ENCODE data around the gene RECQL5. TPM values are rescaled to one million over a fixed set of nuclear protein-coding genes. Genes with fewer than 3 reads are reported as not detected.
A peak's percentile ranks its signal among the peaks of the same experiment; 100 is the strongest.

The RECQL5 gene
- total and polyA plus RNA-seq, 2 of the 8 experiments (the other 6 are each of a cell fraction or from before 2014, with no cell fraction given), result 15.1 to 41.1 TPM

GRCh38 chr17:75636381-75637142 lies 30.4 kb downstream of the RECQL5 start:
- H4K91ac ChIP-seq (replicated peaks; ENCODE audit: insufficient read length, low read length), result no peak overlapping the region
- no peak overlapping the region; the same call in 1 of the 2 replicates for H4K8ac ChIP-seq (ENCODE audit: extremely low read depth, insufficient read depth, low read length)
- H3K27me3 ChIP-seq (replicated peaks in 1 of 4; ENCODE audit: control insufficient read depth in 3 of 4, extremely low read depth in 1 of 4, insufficient read depth in 3 of 4, low read length in 3 of 4), result no peaks in the 10 kb centered on the region
- H3K4ac ChIP-seq (replicated peaks; ENCODE audit: insufficient read length, low read depth, low read length), result no peak overlapping the region
- H2AFZ ChIP-seq (ENCODE audit: low read length), result no peak overlapping the region
- no peak overlapping the region for H3K4me3 ChIP-seq (ENCODE audit: extremely low read depth in 1 of 4, insufficient read depth in 2 of 4, low read depth in 3 of 4, low read length in 4 of 4)
- ChIA-PET POLR2A (ENCODE audit: partially characterized antibody) (interaction anchor here (0.9 to 2.4 kb wide), 3 partner anchors 9 to 143 kb away, joined by 3 to 7 read pairs (median 7); a partner anchor contains a TSS), CTCF (ENCODE audit: partially characterized antibody) (interaction anchor here (0.8 to 59.2 kb wide), 8 partner anchors 7 to 129 kb away, joined by 3 to 2200 read pairs (median 3); partner anchors contain the start of genes GALK1, RECQL5, SAP30BP and SMIM5)
- 87% methylated on average over 18 of the region's 19 CpGs; no CpG with 5 or more reads in 1 of the 2 experiments for WGBS, 2 experiments (ENCODE audit: extremely low coverage in 1 of 2, insufficient coverage in 1 of 2, insufficient read length in 1 of 2, insufficient replicate concordance in 2 of 2, low coverage in 1 of 2, low lambda C conversion rate in 2 of 2, missing lambda C conversion rate in 1 of 2)
- H3K9me3 ChIP-seq (ENCODE audit: insufficient read depth in 2 of 2, low read depth in 1 of 2, low read length in 1 of 2), result no peaks in the 10 kb centered on the region
- H3K4me2 ChIP-seq (ENCODE audit: insufficient read depth in 1 of 2, low read depth in 2 of 2, low read length in 2 of 2), result no peak overlapping the region
- H2BK12ac ChIP-seq (ENCODE audit: low read depth, low read length), result no peak overlapping the region
- H2BK120ac ChIP-seq (replicated peaks; ENCODE audit: low read depth, low read length), result no peak overlapping the region
- no peak overlapping the region for H2BK15ac ChIP-seq (ENCODE audit: low read length)
- peaks cover 0 to 16% (median 11%) of the 10 kb centered on the region in 4 experiments; a peak in 5 of 7 replicates for H3K4me1 ChIP-seq (replicated peaks in 1 of 4; ENCODE audit: control insufficient read depth in 3 of 4, insufficient read depth in 4 of 4, low read length in 3 of 4)
- no peak overlapping the region for H3K9ac ChIP-seq (replicated peaks in 1 of 4; ENCODE audit: extremely low read depth in 1 of 4, low read depth in 3 of 4, low read length in 3 of 4)
- no peak overlapping the region for H4K5ac ChIP-seq (ENCODE audit: insufficient read length, low read depth, low read length)
- no peak overlapping the region for H3K18ac ChIP-seq (ENCODE audit: extremely low read depth, low read length)
- H3K23ac ChIP-seq (ENCODE audit: insufficient read length), result no peak overlapping the region
- H3K36me3 ChIP-seq (ENCODE audit: control insufficient read depth in 2 of 4, insufficient read depth in 4 of 4, low read length in 3 of 4), result no peaks in the 10 kb centered on the region; a peak in 1 of 8 replicates
- H4K20me1 ChIP-seq (replicated peaks in 1 of 2; ENCODE audit: control insufficient read depth in 1 of 2, insufficient read depth in 2 of 2, low read length in 2 of 2), result peaks cover 5 to 18% of the 10 kb centered on the region in 2 experiments
- no peak overlapping the region for H3K14ac ChIP-seq (ENCODE audit: insufficient read length)
- no peak overlapping the region for H2BK5ac ChIP-seq (ENCODE audit: low read depth, low read length)
- H3K79me1 ChIP-seq (ENCODE audit: low read depth, low read length), result no peaks in the 10 kb centered on the region
- H2AK5ac ChIP-seq (ENCODE audit: low read depth, low read length), result no peak overlapping the region
- FAIRE-seq (no peak), DNase-seq (ENCODE audit: low read depth in 1 of 2, low spot score in 2 of 2) (peak in 1 of 2 experiments; percentile 44)
- no peak overlapping the region for H3K27ac ChIP-seq (ENCODE audit: low read depth, low read length)
- H2BK20ac ChIP-seq (ENCODE audit: low read length), result no peak overlapping the region
- H3K23me2 ChIP-seq (ENCODE audit: low read depth, low read length), result no peaks in the 10 kb centered on the region
- no peaks in the 10 kb centered on the region for H3K79me2 ChIP-seq (ENCODE audit: control insufficient read depth in 1 of 2, insufficient read depth in 2 of 2, low read length in 2 of 2)
- H3K56ac ChIP-seq (replicated peaks; ENCODE audit: insufficient read length, low read depth, low read length), result no peak overlapping the region
- no peak for TF ChIP-seq ATF2 (IDR thresholded peaks at IDR 0.05; ENCODE audit: low read length)
- TF ChIP-seq RXRA (IDR thresholded peaks at IDR 0.05; ENCODE audit: insufficient read depth, low read depth, low read length), result no peak
- TF ChIP-seq KDM4A (IDR thresholded peaks at IDR 0.05; ENCODE audit: low read depth, low read length, severe bottlenecking), result no peak
- TF ChIP-seq CBX5 (IDR thresholded peaks at IDR 0.05; ENCODE audit: low read depth, low read length), result no peak
- no peak for TF ChIP-seq KDM1A (IDR thresholded peaks at IDR 0.05; ENCODE audit: borderline replicate concordance, low read length)
- TF ChIP-seq RAD21 (IDR thresholded peaks at IDR 0.05 in 1 of 2, conservative IDR thresholded peaks at IDR 0.05 in 1 of 2; ENCODE audit: low read depth in 2 of 2, low read length in 2 of 2), result no peak
- TF ChIP-seq POU5F1 (IDR thresholded peaks at IDR 0.05; ENCODE audit: low read depth, low read length), result no peak
- TF ChIP-seq POLR2AphosphoS5 (IDR thresholded peaks at IDR 0.05; ENCODE audit: low read depth, low read length), result no peak
- no peak for TF ChIP-seq SUZ12 (IDR thresholded peaks at IDR 0.05; ENCODE audit: low read length)
- TF ChIP-seq CTBP2 (IDR thresholded peaks at IDR 0.05; ENCODE audit: borderline replicate concordance, insufficient read depth, insufficient read length, low read length), result no peak

All from H1 (cell line).